HG03521 (cell line): ENCODE measurements around the gene RGPD3.

Source experiments
- ATAC-seq: cut with Tn5 transposase; IDR thresholded peaks from one replicate; pipeline ENCODE4 v1.9.1; 2021; ENCODE audit warnings: mild to moderate bottlenecking, moderate library complexity; ENCODE audit not compliant: unreplicated experiment

The RGPD3 gene

DNA sequence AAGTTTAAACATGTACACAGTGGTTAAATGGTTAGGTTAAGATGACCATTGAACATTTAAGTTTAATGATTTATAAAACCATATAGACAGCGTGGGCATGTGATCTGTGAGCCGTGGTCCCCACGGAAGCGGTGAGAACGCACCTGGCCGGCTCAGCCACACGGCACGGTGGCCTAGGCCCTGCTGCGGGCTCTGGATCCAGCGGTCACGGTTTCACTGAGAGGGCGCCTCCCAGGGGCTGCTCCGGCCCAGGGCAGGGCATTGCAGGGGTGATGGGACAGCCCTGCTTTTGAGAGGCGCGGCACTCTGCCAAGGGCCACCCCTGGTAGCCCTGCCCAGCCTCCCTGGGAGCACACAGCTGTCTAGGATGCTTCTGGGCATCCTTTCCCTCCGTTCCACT, 124.9 kb downstream of the RGPD3 start:
- no peak for ATAC-seq

DNA sequence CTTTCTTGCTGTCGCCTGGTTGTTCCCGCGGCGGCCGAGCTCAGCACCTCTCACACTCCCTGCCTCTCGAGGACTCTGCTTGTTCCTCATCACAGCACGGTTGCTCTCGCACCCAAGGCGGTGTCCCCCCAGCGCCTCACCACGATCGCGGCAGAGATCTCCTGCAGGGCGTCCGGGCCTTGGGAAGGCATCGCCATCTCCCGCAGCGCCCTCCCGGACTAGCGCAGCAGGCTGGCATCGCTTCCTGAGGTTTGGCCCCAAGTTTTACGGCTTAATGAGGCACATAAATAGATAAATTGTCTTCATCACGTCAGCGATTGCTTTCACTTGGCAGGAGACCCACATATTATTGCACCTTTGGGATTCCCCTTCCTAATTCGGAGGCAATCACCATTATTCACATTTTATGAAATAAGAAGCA, 125.4 kb downstream of the RGPD3 start:
- no peak for ATAC-seq

DNA sequence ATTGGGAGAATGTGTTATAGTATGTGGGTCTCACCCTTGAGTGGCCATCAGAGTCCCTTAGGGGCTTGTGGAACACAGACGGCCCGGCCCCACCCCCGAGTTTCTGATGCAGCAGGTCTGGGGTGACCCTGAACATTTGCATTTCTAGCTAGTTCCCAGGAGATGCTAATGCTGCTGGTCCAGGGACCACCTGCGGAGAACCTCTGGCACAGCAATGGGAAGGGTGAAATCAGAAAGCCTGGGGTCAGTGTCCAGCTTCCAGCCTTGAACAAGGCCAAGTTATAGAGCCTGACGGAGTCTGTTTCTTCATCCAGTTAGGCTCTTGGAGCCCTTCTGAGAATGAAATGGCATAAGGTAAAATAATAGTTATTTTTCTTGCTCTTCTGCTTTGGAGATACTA, 126.5 kb downstream of the RGPD3 start:
- ATAC-seq = no peak
